Endothelial cell of umbilical vein (primary cell): ENCODE results near the gene RBFOX1. TPM values are rescaled to one million over a fixed set of nuclear protein-coding genes. Genes with fewer than 3 reads are reported as not detected.

ENCODE experiments used
- BruUV-seq: library from RNA; stranded (reverse); fragments of 400-500 nt; replicated peaks from 2 replicates; lab custom pipeline; 2021; lab: Mats Ljungman, UMichigan
- CTCF ChIA-PET: fragments of 300-600, 350-600 bp; sonication (Branson Sonifier 250); formaldehyde crosslinking; loops from one replicate; lab custom pipeline; 2021; ENCODE audit warnings: antibody characterized with exemption, inconsistent platforms; lab: Charles Lee
- POLR2A ChIA-PET: fragments of 300-600, 350-600 bp; sonication (Branson Sonifier 250); formaldehyde crosslinking; loops from one replicate; lab custom pipeline; 2021; ENCODE audit warnings: antibody characterized with exemption, inconsistent platforms; lab: Charles Lee
- DNase-seq: peaks from one replicate; pipeline ENCODE4 v3.0.0-alpha.2; 2011; ENCODE audit warnings: low read depth, low spot score
- FAIRE-seq: peaks from 2 replicates; lab custom pipeline; 2011; peaks lifted over from hg19 to GRCh38; lab: Jason Lieb, UNC
- H2AFZ ChIP-seq: 2 replicates; pipeline ENCODE4 v1.6.0; 2012; ENCODE audit warnings: low read depth, low read length, control low read depth, inconsistent platforms
- H3K27ac ChIP-seq: 2 replicates; pipeline ENCODE4 v1.5.1; 2011; ENCODE audit warnings: low read depth, mild to moderate bottlenecking, control low read depth, low read length, moderate library complexity; ENCODE audit not compliant: insufficient read depth
- H3K27me3 ChIP-seq, 2 experiments: 2 replicates each; pipeline versions ENCODE4 v1.6.0 to v1.6.1; 2011; ENCODE audit warnings: low read length in 2 of 2, mixed read lengths in 1 of 2; ENCODE audit not compliant: control insufficient read depth in 2 of 2, insufficient read depth in 2 of 2
- H3K36me3 ChIP-seq, 2 experiments: 2 replicates in 1 of 2; 3 replicates in 1 of 2; pipeline ENCODE4 v1.5.1; 2011; ENCODE audit warnings: low read length in 2 of 2, mild to moderate bottlenecking in 1 of 2, moderate library complexity in 1 of 2; ENCODE audit not compliant: control insufficient read depth in 2 of 2, insufficient read depth in 2 of 2; ENCODE audit errors: extremely low read depth in 1 of 2
- H3K4me1 ChIP-seq: 3 replicates; pipeline ENCODE4 v1.5.1; 2011; ENCODE audit warnings: mild to moderate bottlenecking, low read length; ENCODE audit not compliant: control insufficient read depth, insufficient read depth; ENCODE audit errors: extremely low read depth
- H3K4me2 ChIP-seq: 2 replicates; pipeline ENCODE4 v1.6.1; 2011; ENCODE audit warnings: low read length, control low read depth, mixed read lengths; ENCODE audit not compliant: insufficient read depth
- H3K4me3 ChIP-seq, 3 experiments: fragments of 200-600 bp in 1 of 3; sonication (generic), shearing (Covaris generic) in 1 of 3; replicated peaks in 1 of 3; 2 replicates each; pipeline ENCODE4 v1.5.1; 2011 to 2016; ENCODE audit warnings: control low read depth in 3 of 3, low read length in 3 of 3, mild to moderate bottlenecking in 2 of 3, inconsistent platforms in 1 of 3, low read depth in 1 of 3, moderate library complexity in 1 of 3; ENCODE audit not compliant: insufficient read depth in 1 of 3
- H3K79me2 ChIP-seq: 2 replicates; pipeline ENCODE4 v1.6.0; 2012; ENCODE audit warnings: low read length, inconsistent platforms; ENCODE audit not compliant: control insufficient read depth, insufficient read depth
- H3K9ac ChIP-seq: replicated peaks from 2 replicates; pipeline ENCODE3; 2011; ENCODE audit warnings: low read length, control low read depth; ENCODE audit not compliant: insufficient read depth; ENCODE audit errors: extremely low read depth
- H3K9me1 ChIP-seq: replicated peaks from 3 replicates; pipeline ENCODE4 v1.6.0; 2011; ENCODE audit warnings: mild to moderate bottlenecking, low read length; ENCODE audit not compliant: control insufficient read depth, insufficient read depth; ENCODE audit errors: extremely low read depth
- H3K9me3 ChIP-seq: replicated peaks from 2 replicates; pipeline ENCODE4 v1.5.1; 2012; ENCODE audit warnings: low read length, inconsistent platforms; ENCODE audit not compliant: control insufficient read depth, insufficient read depth
- H4K20me1 ChIP-seq: replicated peaks from 2 replicates; pipeline ENCODE3; 2011; ENCODE audit warnings: mild to moderate bottlenecking, low read length; ENCODE audit not compliant: control insufficient read depth, insufficient read depth; ENCODE audit errors: extremely low read depth
- CTCF ChIP-seq, 2 donors: IDR thresholded peaks; 1 replicate in 1 of 2; 2 replicates in 1 of 2; pipeline ENCODE4 v1.5.1; 2011; ENCODE audit warnings: low read length in 2 of 2, mild to moderate bottlenecking in 2 of 2, moderate library complexity in 2 of 2, control low read depth in 1 of 2, inconsistent platforms in 1 of 2, low read depth in 1 of 2; ENCODE audit not compliant: insufficient read depth in 1 of 2; ENCODE audit errors: extremely low read depth in 1 of 2
- EZH2 ChIP-seq: IDR thresholded peaks from 2 replicates; pipeline ENCODE4 v1.6.1; 2012; ENCODE audit warnings: borderline replicate concordance, low read depth, mild to moderate bottlenecking, moderate library complexity, low read length, inconsistent platforms; ENCODE audit not compliant: severe bottlenecking
- FOS ChIP-seq: IDR thresholded peaks from 2 replicates; pipeline ENCODE4 v1.6.1; 2011; ENCODE audit warnings: mild to moderate bottlenecking, low read length, moderate library complexity, borderline replicate concordance; ENCODE audit not compliant: insufficient read depth
- GATA2 ChIP-seq: IDR thresholded peaks from 2 replicates; pipeline ENCODE4 v1.7.0; 2011; ENCODE audit warnings: low read depth, mild to moderate bottlenecking, moderate library complexity, mixed read lengths, low read length; ENCODE audit not compliant: insufficient read length, insufficient read depth
- JUN ChIP-seq: IDR thresholded peaks from 2 replicates; pipeline ENCODE4 v1.6.1; 2011; ENCODE audit warnings: borderline replicate concordance, low read depth; ENCODE audit not compliant: insufficient read length, insufficient read depth
- MAX ChIP-seq: IDR thresholded peaks from 2 replicates; pipeline ENCODE4 v1.6.1; 2011; ENCODE audit not compliant: insufficient read depth, insufficient read length
- MYC ChIP-seq: IDR thresholded peaks from one replicate; pipeline ENCODE4 v1.6.1; 2011; ENCODE audit warnings: mild to moderate bottlenecking, low read depth, low read length
- POLR2A ChIP-seq: IDR thresholded peaks from 2 replicates; pipeline ENCODE4 v1.6.1; 2012; ENCODE audit warnings: low read depth, mild to moderate bottlenecking, control low read depth, low read length
- POLR2AphosphoS5 ChIP-seq: IDR thresholded peaks from 2 replicates; pipeline ENCODE4 v1.6.1; 2012; ENCODE audit warnings: low read depth, mild to moderate bottlenecking, control low read depth, low read length, moderate library complexity; ENCODE audit not compliant: insufficient read depth
- dilution Hi-C: fragments of 300-500 bp; cut with MboI; formaldehyde crosslinking; loops from one replicate; pipeline ENCODE4 v1.15.0; 2019; ENCODE audit warnings: low sequenced_read_pairs; ENCODE audit not compliant: extremely low pct_ligation_motif_present
- intact Hi-C: fragments of 100-400 bp; cut with micrococcal nuclease; formaldehyde crosslinking; loops from one replicate; pipeline ENCODE4 v1.10.0; 2022
- polyA plus RNA-seq, 4 experiments: library from polyadenylated mRNA; depleted of rRNA in 3 of 4; stranded (reverse) in 3 of 4; unstranded in 1 of 4; fragments of >200 nt; gene quantifications; 2 replicates each; pipeline versions ENCODE4 v1.2.1 to v1.2.3, GENCODE V29; 2011 to 2012; ENCODE audit warnings: missing spikeins in 1 of 4
- total RNA-seq: library from RNA; stranded (reverse); gene quantifications from 2 replicates; pipeline ENCODE4 v1.2.3, GENCODE V29; 2021

The RBFOX1 gene
- total and polyA plus RNA-seq, 2 donors (not counting 3 experiments of a cell fraction or from before 2014, with no cell fraction given) = not detected

- BruUV-seq = no TSS peak
- Histone ChIP-seq H2AFZ (no peak overlapping the region), H3K4me3 (no peak overlapping the region), H3K27ac (no peak overlapping the region), H3K9me3 (no peaks in the 10 kb centered on the region), H3K9ac (no peak overlapping the region), H3K9me1 (no peaks in the 10 kb centered on the region), H3K4me2 (no peak overlapping the region), H3K79me2 (no peaks in the 10 kb centered on the region), H3K4me1 (no peaks in the 10 kb centered on the region), H3K27me3 (no peaks in the 10 kb centered on the region), H3K36me3 (no peaks in the 10 kb centered on the region), H4K20me1 (no peaks in the 10 kb centered on the region)
- no peak for TF ChIP-seq POLR2A
- TF ChIP-seq FOS = no peak
- no peak for TF ChIP-seq POLR2AphosphoS5
- TF ChIP-seq CTCF (IDR thresholded peaks at IDR 0.05; ENCODE audit: extremely low read depth in 1 of 2, insufficient read depth in 1 of 2, low read depth in 1 of 2, low read length in 2 of 2) = no peak
- CTCF ChIA-PET = no interaction called here
- dilution Hi-C loops (no loop called here), intact Hi-C loops (no loop called here)
- FAIRE-seq = no peak
- POLR2A ChIA-PET = no interaction called here
- DNase-seq = no peak
Observed at GRCh38 chr16:7596308-7596707, 263.7 kb downstream of the RBFOX1 start.

- dilution Hi-C loops = no loop called here
- H3K4me2 ChIP-seq = no peak overlapping the region
- no TSS peak for BruUV-seq
Observed at GRCh38 chr16:7597677-7598076, 265.0 kb downstream of the RBFOX1 start.

More at GRCh38 chr16:7597677-7598076, 265.0 kb downstream of the RBFOX1 start:
- intact Hi-C loops = no loop called here
- no peak overlapping the region for H2AFZ ChIP-seq
- no peaks in the 10 kb centered on the region for H3K27me3 ChIP-seq
- ChIA-PET CTCF (no interaction called here), POLR2A (no interaction called here)
- H3K9me1 ChIP-seq = no peaks in the 10 kb centered on the region
- no peak overlapping the region for H3K4me3 ChIP-seq
- no peaks in the 10 kb centered on the region for H3K79me2 ChIP-seq
- no peaks in the 10 kb centered on the region for H4K20me1 ChIP-seq
- H3K27ac ChIP-seq = no peak overlapping the region
- no peak overlapping the region for H3K9ac ChIP-seq
- no peaks in the 10 kb centered on the region for H3K9me3 ChIP-seq
- TF ChIP-seq FOS (no peak), MYC (no peak), POLR2A (no peak), POLR2AphosphoS5 (no peak), EZH2 (no peak), GATA2 (no peak), MAX (no peak), CTCF (IDR thresholded peaks at IDR 0.05; ENCODE audit: extremely low read depth in 1 of 2, insufficient read depth in 1 of 2, low read depth in 1 of 2, low read length in 2 of 2) (no peak), JUN (no peak)
- FAIRE-seq (no peak), DNase-seq (no peak)
- no peaks in the 10 kb centered on the region for H3K4me1 ChIP-seq
- no peaks in the 10 kb centered on the region for H3K36me3 ChIP-seq
